Common myeloid progenitor, CD34-positive (primary cell): ENCODE measurements around the gene LRP1B.

Experiments
- CTCF ChIA-PET: fragments of 350-600 bp; sonication (Branson Sonifier 250); formaldehyde crosslinking; loops from one replicate; lab custom pipeline; 2021; ENCODE audit warnings: antibody characterized with exemption; lab: Charles Lee
- POLR2A ChIA-PET: fragments of 350-600 bp; sonication (Branson Sonifier 250); formaldehyde crosslinking; loops from one replicate; lab custom pipeline; 2021; ENCODE audit warnings: antibody characterized with exemption; lab: Charles Lee
- DNase-seq, 3 donors: peaks; one replicate each; pipeline versions ENCODE4 v3.0.0 to v3.0.0-alpha.2; 2013
- H3K27ac ChIP-seq, 2 experiments: 1 replicate in 1 of 2; 2 replicates in 1 of 2; pipeline ENCODE4 v1.7.0; 2013; ENCODE audit warnings: inconsistent platforms in 2 of 2, low read length in 2 of 2, mild to moderate bottlenecking in 2 of 2, low read depth in 1 of 2, moderate library complexity in 1 of 2; ENCODE audit not compliant: severe bottlenecking in 2 of 2, insufficient read depth in 1 of 2, poor library complexity in 1 of 2
- H3K27me3 ChIP-seq, 5 experiments: replicated peaks in 2 of 5; 1 replicate in 3 of 5; 2 replicates in 2 of 5; pipeline versions ENCODE4 v1.6.1 to v1.7.0; 2013; ENCODE audit warnings: low read length in 4 of 5, mild to moderate bottlenecking in 2 of 5, moderate library complexity in 2 of 5, inconsistent platforms in 1 of 5; ENCODE audit not compliant: insufficient read depth in 5 of 5, control insufficient read depth in 4 of 5
- H3K36me3 ChIP-seq, 4 experiments: 1 replicate in 2 of 4; 2 replicates in 2 of 4; pipeline versions ENCODE4 v1.6.1 to v1.7.0; 2013; ENCODE audit warnings: low read length in 3 of 4, control low read depth in 1 of 4, mild to moderate bottlenecking in 1 of 4; ENCODE audit not compliant: control insufficient read depth in 4 of 4, insufficient read depth in 4 of 4
- H3K4me1 ChIP-seq, 4 experiments: 1 replicate in 3 of 4; 2 replicates in 1 of 4; pipeline versions ENCODE4 v1.6.1 to v1.7.1; 2013; ENCODE audit warnings: low read length in 3 of 4, mild to moderate bottlenecking in 3 of 4, control low read depth in 1 of 4, inconsistent platforms in 1 of 4, moderate library complexity in 1 of 4; ENCODE audit not compliant: control insufficient read depth in 4 of 4, insufficient read depth in 4 of 4; ENCODE audit errors: control extremely low read depth in 1 of 4
- H3K4me3 ChIP-seq, 7 experiments: 1 replicate in 4 of 7; 2 replicates in 3 of 7; pipeline versions ENCODE4 v1.5.1 to v1.7.0; 2013; ENCODE audit warnings: mild to moderate bottlenecking in 7 of 7, low read length in 6 of 7, moderate library complexity in 6 of 7, inconsistent platforms in 2 of 7, low read depth in 2 of 7, control low read depth in 1 of 7; ENCODE audit not compliant: insufficient read depth in 4 of 7, control insufficient read depth in 1 of 7; ENCODE audit errors: extremely low read depth in 1 of 7
- H3K9me3 ChIP-seq, 5 experiments: 1 replicate in 4 of 5; 2 replicates in 1 of 5; pipeline versions ENCODE4 v1.6.1 to v1.7.1; 2013; ENCODE audit warnings: low read length in 4 of 5, mild to moderate bottlenecking in 2 of 5, inconsistent platforms in 1 of 5, low read depth in 1 of 5, moderate library complexity in 1 of 5; ENCODE audit not compliant: control insufficient read depth in 4 of 5, insufficient read depth in 2 of 5; ENCODE audit errors: control extremely low read depth in 1 of 5
- WGBS: methylation state at CpG from one replicate; pipeline ENCODE4 v1.1.5; 2013; ENCODE audit not compliant: insufficient coverage; 5-methylcytosine and 5-hydroxymethylcytosine counted together

Gene LRP1B

DNA sequence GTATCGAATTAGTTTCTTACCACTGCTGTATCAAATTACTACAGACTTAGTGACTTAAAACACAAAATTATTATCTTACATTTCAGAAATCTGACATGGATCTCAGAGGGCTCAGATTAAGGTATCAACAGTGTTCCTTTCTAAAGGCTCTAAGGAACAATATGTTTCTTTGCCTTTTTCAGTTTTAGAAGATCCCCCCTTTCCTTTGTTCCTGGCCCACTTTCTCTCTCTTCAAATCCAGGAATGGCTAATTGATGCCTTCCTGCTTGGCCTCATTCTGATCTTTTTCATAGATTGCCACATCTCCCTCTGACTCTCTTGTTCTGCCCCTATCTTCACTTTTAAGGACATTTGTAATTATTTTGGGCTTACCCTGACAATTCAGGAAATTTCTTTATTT is 65.7 kb downstream of the LRP1B start:
- Histone ChIP-seq H3K27me3 (no peaks in the 10 kb centered on the region), H3K4me3 (no peak overlapping the region), H3K27ac (no peak overlapping the region), H3K36me3 (no peaks in the 10 kb centered on the region), H3K9me3 (no peaks in the 10 kb centered on the region), H3K4me1 (no peaks in the 10 kb centered on the region)
- CTCF ChIA-PET = no interaction called here
- no CpG with 5 or more reads among the region's 1 CpG for WGBS
- POLR2A ChIA-PET = no interaction called here
- no peak for DNase-seq

GRCh38 chr2:142061733-142062132 is 69.1 kb downstream of the LRP1B start:
- ChIA-PET CTCF (no interaction called here), POLR2A (no interaction called here)
- no CpG with 5 or more reads among the region's 1 CpG for WGBS
- no peaks in the 10 kb centered on the region for H3K36me3 ChIP-seq
- no peaks in the 10 kb centered on the region for H3K9me3 ChIP-seq
- H3K27me3 ChIP-seq = no peaks in the 10 kb centered on the region
- DNase-seq = no peak
- H3K4me1 ChIP-seq = no peaks in the 10 kb centered on the region
- no peak overlapping the region for H3K4me3 ChIP-seq
- no peak overlapping the region for H3K27ac ChIP-seq

DNA sequence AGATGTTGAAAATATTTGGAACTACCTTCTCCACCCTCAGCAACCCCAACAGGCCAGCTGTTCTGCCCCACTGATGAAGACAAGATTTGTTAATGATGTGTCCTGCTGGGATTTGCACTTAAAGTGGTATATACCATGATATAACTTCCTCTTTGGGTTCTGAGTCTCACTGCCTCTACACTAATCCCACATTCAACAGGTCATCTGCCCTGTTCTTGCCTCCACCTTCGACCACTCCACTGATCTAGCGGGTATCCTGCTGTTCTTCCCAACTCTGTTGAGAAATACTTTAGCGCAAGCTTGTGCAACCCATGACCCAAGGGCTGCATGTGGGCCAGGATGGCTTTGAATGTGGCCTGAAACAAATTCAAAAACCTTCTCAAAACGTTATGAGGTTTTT is 72.7 kb downstream of the LRP1B start:
- WGBS = 98% methylated on average over 3 of the region's 4 CpGs
- Histone ChIP-seq H3K9me3 (no peaks in the 10 kb centered on the region), H3K27ac (no peak overlapping the region), H3K4me3 (no peak overlapping the region), H3K27me3 (no peaks in the 10 kb centered on the region), H3K4me1 (no peaks in the 10 kb centered on the region), H3K36me3 (no peaks in the 10 kb centered on the region)
- POLR2A ChIA-PET = no interaction called here
- CTCF ChIA-PET = interaction anchor here (0.9 kb wide), 1 partner anchor 33 kb away, joined by 4 read pairs; no protein-coding TSS in a partner anchor
- no peak for DNase-seq

GRCh38 chr2:142056784-142057183 is 74.0 kb downstream of the LRP1B start:
- no peaks in the 10 kb centered on the region for H3K36me3 ChIP-seq
- H3K4me3 ChIP-seq = no peak overlapping the region
- no peak for DNase-seq
- ChIA-PET CTCF (no interaction called here), POLR2A (no interaction called here)
- no peaks in the 10 kb centered on the region for H3K9me3 ChIP-seq
- H3K27ac ChIP-seq = no peak overlapping the region
- no CpG with 5 or more reads among the region's 3 CpGs for WGBS
- H3K4me1 ChIP-seq = no peaks in the 10 kb centered on the region
- no peaks in the 10 kb centered on the region for H3K27me3 ChIP-seq

DNA sequence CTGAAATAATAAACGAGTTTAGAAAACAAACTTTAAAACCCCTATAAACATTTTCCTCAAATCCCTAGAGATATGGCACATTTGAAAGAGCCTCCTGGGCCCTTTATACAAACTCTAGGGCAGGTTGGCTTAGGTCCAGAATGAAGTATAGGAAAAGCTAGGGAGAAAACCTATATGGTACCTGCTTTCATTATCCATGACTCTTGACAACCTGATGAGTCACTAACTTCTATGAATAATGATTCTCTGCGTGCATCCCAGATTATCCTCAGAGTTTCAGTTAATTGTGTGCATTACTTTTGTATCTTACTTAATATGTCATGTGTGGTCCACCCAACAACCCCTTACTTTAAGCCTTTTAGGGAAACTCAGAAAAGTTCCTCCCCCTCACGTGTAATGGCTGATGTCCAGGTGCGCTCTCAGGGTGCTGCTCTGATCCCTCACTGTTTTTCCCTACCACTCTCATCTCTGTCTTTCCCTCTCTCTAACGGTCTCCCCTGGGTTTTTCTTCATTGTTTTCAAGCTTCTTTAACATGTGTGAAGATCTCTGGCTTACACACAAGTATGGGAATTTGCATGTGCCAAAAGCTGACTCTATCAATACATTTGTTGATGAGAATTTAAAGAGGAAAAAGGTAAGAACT is 78.5 kb downstream of the LRP1B start:
- Histone ChIP-seq H3K27me3 (no peaks in the 10 kb centered on the region), H3K4me3 (no peak overlapping the region), H3K9me3 (no peaks in the 10 kb centered on the region), H3K36me3 (no peaks in the 10 kb centered on the region), H3K27ac (no peak overlapping the region), H3K4me1 (no peaks in the 10 kb centered on the region)
- WGBS = 56% methylated on average over 3 of the region's 5 CpGs
- ChIA-PET POLR2A (no interaction called here), CTCF (no interaction called here)
- no peak for DNase-seq

GRCh38 chr2:142048581-142048980 is 82.2 kb downstream of the LRP1B start:
- CTCF ChIA-PET = no interaction called here
- no CpG with 5 or more reads among the region's 1 CpG for WGBS
- no peak for DNase-seq

GRCh38 chr2:142045641-142046040 is 85.2 kb downstream of the LRP1B start:
- Histone ChIP-seq H3K4me1 (no peaks in the 10 kb centered on the region), H3K27ac (no peak overlapping the region), H3K36me3 (no peaks in the 10 kb centered on the region), H3K27me3 (no peaks in the 10 kb centered on the region), H3K9me3 (no peaks in the 10 kb centered on the region), H3K4me3 (no peak overlapping the region)
- POLR2A ChIA-PET = no interaction called here
- 95% methylated on average over 2 of the region's 4 CpGs for WGBS
- DNase-seq = no peak
- CTCF ChIA-PET = no interaction called here

More at GRCh38 chr2:142048581-142048980, 82.2 kb downstream of the LRP1B start:
- H3K27me3 ChIP-seq = no peaks in the 10 kb centered on the region
- H3K4me1 ChIP-seq = no peaks in the 10 kb centered on the region
- no peak overlapping the region for H3K27ac ChIP-seq
- no peaks in the 10 kb centered on the region for H3K36me3 ChIP-seq
- H3K9me3 ChIP-seq = no peaks in the 10 kb centered on the region
- no peak overlapping the region for H3K4me3 ChIP-seq
- POLR2A ChIA-PET = no interaction called here
